Left colon (tissue), 2 donors: Measurements from ENCODE around the gene GREM1. TPM values are rescaled to one million over a fixed set of nuclear protein-coding genes. Genes with fewer than 3 reads are reported as not detected.

Experiments used
- ATAC-seq: fragments of 200-7000 bp; cut with Tn5 transposase; one replicate; pipeline ENCODE4 v1.9.1; 2020; ENCODE audit warnings: mild to moderate bottlenecking, moderate library complexity
- DNase-seq, 2 donors: peaks; one replicate each; pipeline ENCODE4 v3.0.0-alpha.2; 2020
- intact Hi-C, 2 donors: fragments of 100-400 bp; cut with DNase I in 1 of 2; cut with micrococcal nuclease in 1 of 2; formaldehyde crosslinking; loops; one replicate each; pipeline versions ENCODE4 v1.11.2 to v1.14.0; 2022; cut with DNase I, micrococcal nuclease
- total RNA-seq, 2 donors: library from RNA; stranded (reverse); fragmentation: NEBNext Ultra II Directional; extraction: Animal tissue kit (Norgen Biotek cat#: 25700); gene quantifications; one replicate each; pipeline ENCODE4 v1.2.1, GENCODE V29; 2021
- donor health status: DM: no; HTN: no; CAD: no.
- donor health status: DM: yes; HTN: yes; CAD: no.

GREM1 gene
- total RNA-seq, 2 donors from 2014 or later, result 13.7 to 46.0 TPM

GRCh38 chr15:32722136-32722535 is 4.3 kb downstream of the GREM1 start:
- intact Hi-C loops, result no loop called here
- DNase-seq (no peak), ATAC-seq (no peak)

DNA sequence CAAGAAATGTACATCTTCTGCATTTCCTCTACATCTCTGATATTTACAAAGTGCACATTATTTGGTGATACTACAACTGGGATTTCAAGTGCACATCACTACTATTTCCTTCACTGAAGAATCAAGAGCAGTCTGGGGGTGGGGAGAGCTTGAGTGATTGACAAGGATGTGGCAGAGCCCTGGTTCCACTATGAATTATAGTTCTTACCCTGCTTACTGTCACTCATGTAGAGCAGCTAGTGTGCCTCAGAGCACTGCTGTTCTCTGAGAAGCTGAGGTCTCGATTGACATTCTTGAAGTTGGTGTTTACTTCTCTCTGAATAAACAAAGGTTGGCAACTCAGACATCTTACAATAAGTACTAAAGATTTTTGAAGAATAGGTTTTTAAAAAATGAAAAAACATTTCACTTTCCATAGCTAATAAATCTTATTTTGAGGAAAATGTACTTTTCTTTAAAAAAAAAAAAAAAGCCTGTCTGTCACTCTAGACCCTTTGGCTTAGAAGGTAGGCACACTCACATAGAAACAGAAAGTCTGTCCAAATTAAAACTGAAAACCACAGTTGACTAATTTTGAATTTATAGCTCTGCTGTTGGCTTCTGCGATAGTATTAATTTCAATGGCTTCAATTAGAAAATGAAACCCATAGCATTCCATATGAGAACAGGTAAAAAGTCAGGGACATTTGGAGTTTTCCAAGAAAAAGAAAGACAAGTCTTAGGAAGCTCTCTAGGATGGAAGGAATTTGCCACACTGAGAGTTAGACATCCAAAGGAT is 5.6 kb downstream of the GREM1 start:
- intact Hi-C loops, result no loop called here
- no peak for DNase-seq

DNA sequence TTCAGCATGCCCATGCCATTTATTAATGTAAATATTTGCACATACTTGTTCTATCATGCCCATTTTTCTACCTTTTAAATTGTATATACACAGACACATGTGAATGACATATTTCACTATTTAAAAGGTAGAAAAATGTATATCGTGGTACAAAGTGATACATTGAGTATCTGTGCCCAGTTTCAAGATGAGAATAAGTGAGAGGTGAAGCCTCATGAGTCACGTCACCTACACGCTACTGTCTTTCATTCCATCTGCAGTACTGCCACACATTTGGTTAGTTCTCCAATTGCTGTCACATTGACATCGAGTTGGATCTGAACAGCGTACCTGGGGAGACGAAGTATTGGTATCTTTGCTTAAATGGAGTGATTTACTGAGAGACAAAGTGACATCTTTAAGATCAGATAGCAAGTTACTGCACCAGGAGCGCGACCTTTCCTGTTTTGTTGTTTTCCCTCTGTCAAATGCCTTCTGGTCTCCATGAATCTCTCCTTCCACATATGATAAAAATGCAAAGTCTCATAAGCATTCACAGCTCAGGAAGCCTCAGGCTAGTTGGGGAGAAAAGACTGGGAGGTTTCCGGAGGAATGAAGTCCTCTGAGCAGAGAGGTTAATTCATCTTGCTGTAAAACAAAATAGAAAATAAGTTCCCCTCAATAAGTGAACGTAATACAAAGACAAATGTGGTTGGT is 12.0 kb downstream of the GREM1 start:
- no peak for ATAC-seq
- intact Hi-C loops, result no loop called here

More for the DNA sequence above, 5.6 kb downstream of the GREM1 start:
- ATAC-seq, result no peak

DNA sequence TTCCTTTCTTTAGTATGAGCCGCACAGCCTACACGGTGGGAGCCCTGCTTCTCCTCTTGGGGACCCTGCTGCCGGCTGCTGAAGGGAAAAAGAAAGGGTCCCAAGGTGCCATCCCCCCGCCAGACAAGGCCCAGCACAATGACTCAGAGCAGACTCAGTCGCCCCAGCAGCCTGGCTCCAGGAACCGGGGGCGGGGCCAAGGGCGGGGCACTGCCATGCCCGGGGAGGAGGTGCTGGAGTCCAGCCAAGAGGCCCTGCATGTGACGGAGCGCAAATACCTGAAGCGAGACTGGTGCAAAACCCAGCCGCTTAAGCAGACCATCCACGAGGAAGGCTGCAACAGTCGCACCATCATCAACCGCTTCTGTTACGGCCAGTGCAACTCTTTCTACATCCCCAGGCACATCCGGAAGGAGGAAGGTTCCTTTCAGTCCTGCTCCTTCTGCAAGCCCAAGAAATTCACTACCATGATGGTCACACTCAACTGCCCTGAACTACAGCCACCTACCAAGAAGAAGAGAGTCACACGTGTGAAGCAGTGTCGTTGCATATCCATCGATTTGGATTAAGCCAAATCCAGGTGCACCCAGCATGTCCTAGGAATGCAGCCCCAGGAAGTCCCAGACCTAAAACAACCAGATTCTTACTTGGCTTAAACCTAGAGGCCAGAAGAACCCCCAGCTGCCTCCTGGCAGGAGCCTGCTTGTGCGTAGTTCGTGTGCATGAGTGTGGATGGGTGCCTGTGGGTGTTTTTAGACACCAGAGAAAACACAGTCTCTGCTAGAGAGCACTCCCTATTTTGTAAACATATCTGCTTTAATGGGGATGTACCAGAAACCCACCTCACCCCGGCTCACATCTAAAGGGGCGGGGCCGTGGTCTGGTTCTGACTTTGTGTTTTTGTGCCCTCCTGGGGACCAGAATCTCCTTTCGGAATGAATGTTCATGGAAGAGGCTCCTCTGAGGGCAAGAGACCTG is 13.2 kb downstream of the GREM1 start:
- DNase-seq (peak; percentile 87 to 96), ATAC-seq (peak; percentile 100)
- intact Hi-C loops, result no loop called here

More for the DNA sequence above, 12.0 kb downstream of the GREM1 start:
- no peak for DNase-seq

GRCh38 chr15:32732574-32733157 is 14.9 kb downstream of the GREM1 start:
- intact Hi-C loops, result no loop called here
- no peak for DNase-seq

DNA sequence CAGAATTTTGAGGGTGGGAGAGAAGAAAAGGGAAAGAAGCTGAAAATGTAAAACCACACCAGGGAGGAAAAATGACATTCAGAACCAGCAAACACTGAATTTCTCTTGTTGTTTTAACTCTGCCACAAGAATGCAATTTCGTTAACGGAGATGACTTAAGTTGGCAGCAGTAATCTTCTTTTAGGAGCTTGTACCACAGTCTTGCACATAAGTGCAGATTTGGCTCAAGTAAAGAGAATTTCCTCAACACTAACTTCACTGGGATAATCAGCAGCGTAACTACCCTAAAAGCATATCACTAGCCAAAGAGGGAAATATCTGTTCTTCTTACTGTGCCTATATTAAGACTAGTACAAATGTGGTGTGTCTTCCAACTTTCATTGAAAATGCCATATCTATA is 15.5 kb downstream of the GREM1 start:
- ATAC-seq, result no peak
- intact Hi-C loops, result no loop called here
- DNase-seq, result no peak

More at GRCh38 chr15:32732574-32733157, 14.9 kb downstream of the GREM1 start:
- no peak for ATAC-seq

GRCh38 chr15:32735989-32736700 is 18.3 kb downstream of the GREM1 start:
- ATAC-seq, result no peak
- DNase-seq, result no peak
- intact Hi-C loops, result no loop called here

GRCh38 chr15:32736701-32737061 is 18.9 kb downstream of the GREM1 start:
- intact Hi-C loops, result no loop called here
- ATAC-seq (no peak), DNase-seq (no peak)

DNA sequence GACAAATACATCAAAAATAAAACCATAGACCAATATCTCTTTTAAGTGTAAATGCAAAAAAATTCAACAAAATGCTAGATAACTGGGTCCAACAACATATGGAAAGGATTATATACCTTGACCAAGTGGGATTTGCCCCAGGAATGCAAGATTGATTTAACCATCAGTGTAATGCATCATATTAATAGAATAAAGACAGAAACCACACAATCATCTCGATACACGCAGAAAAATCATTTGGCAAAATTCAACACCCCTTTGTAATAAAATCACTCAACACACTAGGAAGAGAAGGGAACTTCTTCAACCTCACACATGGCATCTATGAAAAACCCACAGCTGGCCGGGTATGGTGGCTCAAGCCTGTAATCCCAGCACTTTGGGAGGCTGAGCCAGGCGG is 19.5 kb downstream of the GREM1 start:
- intact Hi-C loops, result no loop called here
- ATAC-seq (no peak), DNase-seq (no peak)

GRCh38 chr15:32738666-32739065 is 20.9 kb downstream of the GREM1 start:
- no peak for DNase-seq
- intact Hi-C loops, result no loop called here
- ATAC-seq, result no peak

DNA sequence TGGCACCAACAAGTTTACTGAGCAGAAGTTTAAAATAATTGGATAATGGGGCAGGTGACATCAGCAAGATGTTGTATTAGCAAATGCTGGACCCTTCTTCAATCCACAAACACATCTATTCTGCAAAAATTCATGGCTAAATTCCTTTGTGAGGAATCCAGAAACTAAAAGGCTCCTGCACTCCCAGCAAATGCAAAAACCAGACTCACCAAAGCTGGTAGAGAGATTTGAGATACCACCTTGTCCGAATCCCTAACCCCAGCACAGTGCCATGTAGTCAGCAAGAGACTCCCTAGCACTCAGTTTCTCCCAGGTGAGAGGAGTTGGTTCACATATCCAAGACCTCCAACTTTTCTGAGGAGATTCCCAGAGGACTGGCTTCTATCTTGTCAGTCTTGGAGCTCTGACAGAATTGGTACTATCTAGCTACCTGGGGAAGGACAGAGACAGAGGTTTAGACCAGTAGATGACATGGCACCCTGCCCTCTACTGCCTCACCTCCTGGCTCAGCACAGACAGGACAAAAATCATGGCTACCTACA is 21.8 kb downstream of the GREM1 start:
- intact Hi-C loops, result no loop called here
- no peak for DNase-seq

DNA sequence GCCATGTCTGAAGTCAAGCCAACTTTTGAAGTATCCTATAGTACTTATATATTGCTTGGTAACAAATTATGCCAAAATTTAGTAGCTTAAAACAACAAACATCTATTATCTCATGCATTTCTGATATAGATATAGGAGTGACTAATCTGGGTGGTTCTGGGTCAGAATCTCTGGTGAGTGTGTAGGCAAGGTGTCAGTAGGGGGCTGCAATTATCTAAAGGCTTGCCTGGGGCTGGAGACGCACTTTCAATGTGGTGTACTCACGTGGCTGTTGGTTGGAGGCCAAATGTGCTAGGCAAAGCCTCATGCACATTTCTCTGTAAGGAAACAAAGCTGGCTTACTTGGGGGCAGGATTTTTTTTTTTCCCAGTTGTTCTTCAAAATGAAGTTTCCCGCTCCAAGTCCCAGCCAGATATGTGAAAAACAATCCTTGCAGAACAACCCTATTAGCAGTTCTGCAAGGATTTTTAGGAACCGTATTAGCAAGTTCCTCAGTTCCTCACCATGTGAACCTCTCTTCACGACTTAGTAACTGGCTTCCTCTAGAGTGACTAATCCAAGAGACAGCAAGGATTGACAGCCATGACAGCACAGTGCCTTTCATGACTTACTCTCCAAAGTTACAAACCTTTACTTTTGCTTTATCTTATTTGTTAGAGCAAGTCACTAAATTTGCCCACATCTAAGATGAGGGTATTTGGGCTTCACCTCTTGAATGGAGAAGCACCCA is 25.8 kb downstream of the GREM1 start:
- intact Hi-C loops, result no loop called here
- DNase-seq (no peak), ATAC-seq (no peak)

More for the DNA sequence above, 21.8 kb downstream of the GREM1 start:
- ATAC-seq, result no peak

DNA sequence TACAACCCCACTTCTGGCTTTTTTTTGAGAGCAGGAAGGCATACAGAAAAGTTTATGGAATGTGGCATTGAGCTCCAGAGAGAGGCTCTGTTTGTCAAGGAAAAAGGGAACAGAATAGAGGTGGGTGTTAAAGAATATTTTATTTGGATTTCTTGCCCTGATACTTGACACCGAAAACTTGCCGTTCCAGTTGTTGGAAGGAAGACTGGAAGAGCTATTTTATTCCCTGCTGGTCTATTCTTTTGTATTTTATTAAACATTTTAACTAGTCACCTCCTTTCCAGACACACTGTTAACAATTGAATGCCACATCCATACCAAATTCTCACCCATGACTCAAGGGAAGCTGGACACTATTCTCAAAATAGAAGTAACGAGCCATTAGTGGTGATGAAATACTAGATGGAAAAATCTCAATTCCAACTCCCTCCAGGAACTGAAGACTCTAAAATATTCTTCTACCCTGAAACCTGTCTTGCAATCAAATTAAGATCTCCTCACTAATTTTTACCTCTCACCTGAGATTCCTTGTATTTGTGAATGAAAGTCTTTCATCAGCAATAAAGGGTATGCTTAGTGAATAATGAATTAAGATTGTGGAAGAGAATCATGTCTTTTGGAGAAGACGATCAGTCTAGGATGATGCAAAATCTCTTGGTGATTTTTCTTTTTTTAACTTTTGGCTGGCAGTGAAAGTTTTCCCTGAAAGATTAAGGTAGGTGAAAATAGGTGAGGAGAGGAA is 28.5 kb downstream of the GREM1 start:
- DNase-seq, result no peak
- intact Hi-C loops, result no loop called here
- no peak for ATAC-seq

- ATAC-seq (no peak), DNase-seq (no peak)
- intact Hi-C loops, result no loop called here
These were observed 30.1 kb downstream of the GREM1 start for GRCh38 chr15:32747921-32748342.

GRCh38 chr15:32750979-32751378 is 33.2 kb downstream of the GREM1 start:
- intact Hi-C loops, result no loop called here
- no peak for DNase-seq
- ATAC-seq, result no peak

DNA sequence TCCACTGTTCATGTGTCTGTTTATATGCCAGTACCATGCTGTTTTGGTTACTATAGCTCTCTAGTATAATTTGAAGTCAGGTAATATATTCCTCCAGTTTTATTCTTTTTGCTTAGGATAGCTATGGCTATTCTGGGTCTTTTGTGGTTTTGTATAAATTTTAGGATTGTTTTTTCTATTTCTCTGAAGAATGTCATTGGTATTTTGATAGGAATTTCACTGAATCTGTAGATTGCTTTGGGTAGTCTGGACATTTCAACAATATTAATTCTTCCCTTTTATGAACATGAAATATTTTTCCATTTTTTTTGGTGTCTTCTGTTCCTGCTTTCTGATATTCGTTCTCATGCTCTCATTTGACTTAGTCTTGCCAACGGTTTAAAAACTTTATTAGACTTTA is 39.6 kb downstream of the GREM1 start:
- no peak for ATAC-seq
- intact Hi-C loops, result no loop called here
- DNase-seq, result no peak

GRCh38 chr15:32763295-32763694 is 45.5 kb downstream of the GREM1 start:
- ATAC-seq, result no peak
- DNase-seq, result no peak
- intact Hi-C loops, result no loop called here
